Neutrophil (primary cell): ENCODE results near the gene PRPF38A.

ENCODE experiments used
- H3K27ac ChIP-seq: fragments of 200-600 bp; sonication (generic); 2 replicates; pipeline ENCODE4 v1.5.1; 2016; ENCODE audit warnings: mild to moderate bottlenecking, moderate library complexity
- H3K27me3 ChIP-seq: fragments of 200-600 bp; sonication (generic); 2 replicates; pipeline ENCODE4 v1.6.0; 2016; ENCODE audit warnings: mild to moderate bottlenecking
- H3K36me3 ChIP-seq: fragments of 200-600 bp; sonication (generic); 2 replicates; pipeline ENCODE4 v1.5.1; 2017
- H3K4me1 ChIP-seq, 2 experiments: fragments of 200-600 bp in 1 of 2; sonication (generic) in 1 of 2; 1 replicate in 1 of 2; 2 replicates in 1 of 2; pipeline versions ENCODE4 v1.5.1 to v1.6.1; 2013 to 2016; ENCODE audit warnings: low read depth in 1 of 2, low read length in 1 of 2, mild to moderate bottlenecking in 1 of 2, moderate library complexity in 1 of 2; ENCODE audit not compliant: control insufficient read depth in 1 of 2, insufficient read depth in 1 of 2
- H3K4me3 ChIP-seq, 2 experiments: fragments of 200-600 bp in 1 of 2; sonication (generic) in 1 of 2; 1 replicate in 1 of 2; 2 replicates in 1 of 2; pipeline ENCODE4 v1.5.1; 2013 to 2016; ENCODE audit warnings: low read depth in 1 of 2, low read length in 1 of 2, mild to moderate bottlenecking in 1 of 2, moderate library complexity in 1 of 2
- H3K9me3 ChIP-seq: fragments of 200-600 bp; sonication (generic); 2 replicates; pipeline ENCODE4 v1.5.1; 2016
- TF ChIP-seq, protein P1 (sequence below): fragments of 200-600 bp; sonication (generic); IDR thresholded peaks from 2 replicates; pipeline ENCODE4 v1.5.1; 2016; ENCODE audit warnings: antibody characterized with exemption

PRPF38A gene

DNA sequence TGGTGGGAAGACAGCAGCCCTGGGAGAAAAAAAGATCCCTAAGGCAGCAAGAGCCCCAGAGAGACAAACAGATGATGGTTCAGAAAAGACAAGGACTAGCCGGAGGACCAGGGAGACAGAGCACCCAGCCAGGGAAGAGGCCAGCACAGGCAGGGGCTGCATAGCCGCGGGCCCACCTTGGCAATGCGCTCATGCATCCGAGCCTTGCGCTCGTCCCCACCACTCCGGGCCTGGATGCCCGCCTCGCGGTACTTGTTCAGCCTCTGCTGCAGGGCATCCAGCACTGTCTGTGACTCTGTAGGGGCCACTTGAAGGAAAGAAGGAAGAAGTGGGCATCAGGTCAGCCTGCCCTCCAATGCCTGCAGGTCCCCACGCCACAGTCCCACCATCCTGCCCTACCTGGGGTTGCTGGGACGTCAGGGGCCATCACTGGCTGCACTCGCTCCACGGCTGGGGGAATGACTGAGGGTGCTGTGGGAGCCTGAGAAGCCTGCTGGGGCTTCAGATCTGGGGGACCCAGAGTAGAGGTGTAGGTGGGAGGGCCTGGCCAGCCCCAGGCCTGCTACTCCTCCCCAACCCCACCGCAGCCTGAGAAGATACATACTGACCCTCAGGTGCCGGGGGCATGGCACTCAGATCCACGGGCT, 45.4 kb upstream of the PRPF38A start:
- Histone ChIP-seq H3K27ac (no peak overlapping the region), H3K4me3 (no peak overlapping the region), H3K4me1 (no peaks in the 10 kb centered on the region), H3K36me3 (peaks cover 94% of the 10 kb centered on the region), H3K9me3 (no peaks in the 10 kb centered on the region), H3K27me3 (no peaks in the 10 kb centered on the region)
- TF ChIP-seq, protein P1, sequence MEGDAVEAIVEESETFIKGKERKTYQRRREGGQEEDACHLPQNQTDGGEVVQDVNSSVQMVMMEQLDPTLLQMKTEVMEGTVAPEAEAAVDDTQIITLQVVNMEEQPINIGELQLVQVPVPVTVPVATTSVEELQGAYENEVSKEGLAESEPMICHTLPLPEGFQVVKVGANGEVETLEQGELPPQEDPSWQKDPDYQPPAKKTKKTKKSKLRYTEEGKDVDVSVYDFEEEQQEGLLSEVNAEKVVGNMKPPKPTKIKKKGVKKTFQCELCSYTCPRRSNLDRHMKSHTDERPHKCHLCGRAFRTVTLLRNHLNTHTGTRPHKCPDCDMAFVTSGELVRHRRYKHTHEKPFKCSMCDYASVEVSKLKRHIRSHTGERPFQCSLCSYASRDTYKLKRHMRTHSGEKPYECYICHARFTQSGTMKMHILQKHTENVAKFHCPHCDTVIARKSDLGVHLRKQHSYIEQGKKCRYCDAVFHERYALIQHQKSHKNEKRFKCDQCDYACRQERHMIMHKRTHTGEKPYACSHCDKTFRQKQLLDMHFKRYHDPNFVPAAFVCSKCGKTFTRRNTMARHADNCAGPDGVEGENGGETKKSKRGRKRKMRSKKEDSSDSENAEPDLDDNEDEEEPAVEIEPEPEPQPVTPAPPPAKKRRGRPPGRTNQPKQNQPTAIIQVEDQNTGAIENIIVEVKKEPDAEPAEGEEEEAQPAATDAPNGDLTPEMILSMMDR = no peak

DNA sequence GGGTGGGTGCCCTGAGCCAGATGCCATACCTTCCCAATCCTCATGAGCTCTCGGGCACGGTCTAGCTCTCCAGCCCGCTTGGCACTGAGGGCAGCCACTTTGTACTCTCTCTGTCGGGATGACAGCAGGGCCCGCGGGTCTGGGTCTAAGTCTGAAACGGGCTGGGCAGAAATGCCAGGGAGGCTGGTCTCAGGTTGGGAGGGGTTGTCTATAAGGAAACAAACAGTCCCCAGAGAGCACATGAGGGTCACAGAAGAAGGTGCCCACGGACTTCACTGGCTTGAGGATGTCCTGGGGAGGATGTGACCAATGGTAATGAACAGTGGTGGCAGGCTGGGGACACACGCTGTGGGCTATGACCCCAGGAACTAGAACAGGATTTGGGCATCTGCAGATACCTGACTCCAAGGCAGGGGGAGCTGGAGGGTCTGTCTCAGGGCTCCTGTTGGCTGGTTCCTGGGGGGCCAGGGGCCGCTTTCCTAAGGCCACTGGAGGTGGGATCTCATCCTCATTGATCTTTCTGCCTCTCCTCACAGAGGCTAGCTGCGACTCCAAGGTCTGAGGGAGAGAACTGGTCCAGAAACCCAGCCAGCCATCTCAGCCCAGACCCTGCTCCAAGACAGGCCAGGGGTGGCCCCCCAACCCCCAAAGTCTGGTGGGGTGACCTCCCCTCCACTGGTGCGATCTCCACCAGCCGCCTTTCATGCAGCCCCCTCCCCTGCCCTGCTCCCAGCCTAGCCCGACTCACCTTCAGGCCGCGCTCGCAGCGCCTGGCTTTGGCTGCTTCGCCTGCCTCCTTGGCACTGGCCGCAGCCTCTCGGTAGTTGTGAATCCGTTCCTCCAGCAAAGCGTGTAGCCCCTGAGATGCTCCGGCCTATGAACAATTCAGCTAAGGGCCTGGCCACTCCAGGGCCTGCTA, 44.5 kb upstream of the PRPF38A start:
- H3K9me3 ChIP-seq = no peaks in the 10 kb centered on the region
- TF ChIP-seq, protein P1 = no peak
- H3K27me3 ChIP-seq = no peaks in the 10 kb centered on the region
- H3K27ac ChIP-seq = no peak overlapping the region
- H3K4me3 ChIP-seq = no peak overlapping the region
- H3K36me3 ChIP-seq = peaks cover 89% of the 10 kb centered on the region
- peaks cover 7 to 9% of the 10 kb centered on the region in 2 experiments for H3K4me1 ChIP-seq

DNA sequence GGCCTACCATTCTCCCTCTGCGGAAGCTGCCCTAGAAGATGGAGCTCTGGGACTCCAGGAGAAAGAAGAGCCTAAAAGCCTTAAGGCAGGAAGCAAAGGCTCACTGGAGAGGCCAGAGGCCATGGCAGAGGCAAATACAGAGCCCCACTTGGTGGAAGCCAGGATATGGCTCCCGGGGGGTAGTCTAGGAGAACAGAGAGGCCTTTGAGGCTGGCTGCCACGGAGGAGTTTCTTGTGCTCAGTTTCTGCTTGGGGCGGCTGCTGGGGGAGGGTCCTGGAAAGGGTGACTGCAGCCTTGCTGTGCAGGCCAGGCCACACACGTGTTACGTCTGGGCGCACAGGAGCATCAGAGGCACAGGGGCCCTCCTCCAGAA, 43.8 kb upstream of the PRPF38A start:
- Histone ChIP-seq H3K9me3 (no peaks in the 10 kb centered on the region), H3K4me1 (peaks cover 14 to 16% of the 10 kb centered on the region in 2 experiments), H3K27ac (no peak overlapping the region)

DNA sequence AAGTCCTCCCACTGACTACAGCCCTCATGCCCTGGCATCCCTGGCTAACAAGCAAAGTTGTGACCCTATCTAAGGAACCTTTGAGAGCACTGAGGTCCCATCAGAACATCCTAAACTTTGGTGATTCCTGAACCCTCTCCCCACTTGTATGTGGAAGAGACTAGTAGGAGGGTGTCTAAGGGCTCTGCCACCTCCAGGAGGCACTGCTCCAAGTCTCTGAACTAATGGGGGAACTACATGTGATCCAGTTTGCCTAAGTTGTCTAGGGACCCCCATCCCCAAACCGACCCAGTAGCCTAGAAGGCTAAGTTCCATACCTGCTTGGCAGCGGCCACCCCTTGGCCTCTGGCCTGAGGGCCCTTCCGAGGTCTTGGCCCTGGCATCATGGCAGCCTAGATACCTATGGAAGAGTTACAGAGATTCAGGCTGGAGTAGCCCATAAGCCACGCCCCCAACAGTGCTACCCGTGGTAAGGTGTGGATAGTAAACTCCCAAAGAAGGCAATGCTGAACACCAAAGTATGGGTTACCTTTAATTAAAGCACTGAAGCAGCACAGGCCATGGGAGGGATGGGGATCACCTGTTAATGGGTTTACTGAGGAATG, 40.1 kb upstream of the PRPF38A start:
- H3K9me3 ChIP-seq = no peaks in the 10 kb centered on the region
- TF ChIP-seq, protein P1 = no peak
- peaks cover 14% of the 10 kb centered on the region for H3K27me3 ChIP-seq
- H3K4me1 ChIP-seq = peaks cover 30% of the 10 kb centered on the region in 2 experiments
- peak overlapping the region in 1 of 2 experiments; percentile 79 for H3K4me3 ChIP-seq
- peak overlapping the region; percentile 92 for H3K27ac ChIP-seq
- H3K36me3 ChIP-seq = peaks cover 45% of the 10 kb centered on the region

More for the DNA sequence above, 43.8 kb upstream of the PRPF38A start:
- Histone ChIP-seq H3K36me3 (peaks cover 82% of the 10 kb centered on the region), H3K27me3 (no peaks in the 10 kb centered on the region), H3K4me3 (no peak overlapping the region)
- TF ChIP-seq, protein P1 = no peak

DNA sequence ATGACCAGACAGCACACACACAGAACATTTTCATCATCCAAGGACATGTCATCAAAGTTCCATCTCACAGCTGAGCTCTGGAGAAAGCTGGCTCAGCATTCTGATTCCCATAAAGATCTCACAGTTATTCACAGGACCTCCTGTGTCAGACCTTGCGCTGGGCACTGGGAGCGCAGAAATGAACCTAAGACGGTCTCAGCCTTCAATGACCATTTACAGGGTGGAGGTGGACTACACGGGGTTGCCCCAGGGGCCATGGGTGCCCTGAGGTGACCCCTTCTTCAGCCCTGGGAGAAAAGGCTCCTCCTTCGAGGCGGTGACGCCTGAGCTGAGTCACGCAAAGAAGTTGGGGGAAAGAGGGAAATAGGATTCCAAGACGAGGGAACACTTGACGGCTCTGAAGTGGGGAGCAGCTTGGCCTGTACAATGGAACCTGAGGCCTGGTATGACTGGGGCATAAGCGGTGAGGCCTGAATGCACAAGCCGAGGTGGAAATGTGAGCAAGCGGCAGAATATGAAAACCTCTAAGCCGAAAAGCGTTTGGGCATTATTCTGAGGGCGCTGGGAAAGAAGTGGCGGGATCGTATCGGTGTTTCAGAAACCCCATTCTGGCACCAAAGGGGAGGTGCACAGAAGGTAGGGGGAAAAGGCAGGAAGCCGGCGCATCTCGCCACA, 39.2 kb upstream of the PRPF38A start:
- H3K27me3 ChIP-seq = peaks cover 14% of the 10 kb centered on the region
- TF ChIP-seq, protein P1 = no peak
- H3K4me1 ChIP-seq = peaks cover 30% of the 10 kb centered on the region in 2 experiments
- peaks cover 36% of the 10 kb centered on the region for H3K36me3 ChIP-seq
- no peaks in the 10 kb centered on the region for H3K9me3 ChIP-seq
- peak overlapping the region; percentile 92 for H3K27ac ChIP-seq
- peak overlapping the region; percentile 79 to 89 for H3K4me3 ChIP-seq
